Stimulated activated CD8-positive, alpha-beta memory T cell treated with anti-CD3 and anti-CD28 coated beads, Interleukin-4, amount 100 ng/mL, for 48 hours (primary cell): ENCODE data around the gene TTN.

Experiments used
- DNase-seq: peaks from one replicate; pipeline ENCODE4 v3.0.0-alpha.2; 2020

The TTN gene

GRCh38 chr2:178480227-178481181 lies 326.7 kb downstream of the TTN start, which contains the start of gene PLEKHA3:
TSS of gene PLEKHA3 (plus strand) at chr2:178480457. CDS start at chr2:178480870, 413 bp downstream.
- peak; percentile 86 for DNase-seq

- DNase-seq: no peak
Observed at GRCh38 chr2:178479758-178480226, 327.4 kb downstream of the TTN start.

GRCh38 chr2:178479275-178479616 lies 328.0 kb downstream of the TTN start:
- DNase-seq: no peak

- peak; percentile 85 for DNase-seq
Observed at GRCh38 chr2:178478439-178479274, 328.6 kb downstream of the TTN start, which contains the start of gene FKBP7. TSS of gene FKBP7 (minus strand) at chr2:178478600. CDS start at chr2:178478499, 101 bp downstream.

GRCh38 chr2:178478130-178478438 lies 329.1 kb downstream of the TTN start:
- peak; percentile 38 for DNase-seq

- DNase-seq: no peak
Observed at GRCh38 chr2:178477443-178478129, 329.6 kb downstream of the TTN start.

- DNase-seq: no peak
Observed at GRCh38 chr2:178476477-178476876, 330.7 kb downstream of the TTN start.
